K562 (cell line): Measurements from ENCODE around the gene POLD3. TPM values are rescaled to one million over a fixed set of nuclear protein-coding genes. Genes with fewer than 3 reads are reported as not detected.

Experiments used
- CBX2 ChIP-seq: fragments of 200-600 bp; sonication (generic); IDR thresholded peaks from one replicate; pipeline ENCODE4 v1.6.1; 2012; ENCODE audit warnings: mild to moderate bottlenecking, low read length, inconsistent platforms; ENCODE audit not compliant: insufficient read depth, poor library complexity, severe bottlenecking
- CHCHD3 ChIP-seq: fragments of 250-450 bp; sonication (Bioruptor Pico); IDR thresholded peaks from 2 replicates; pipeline ENCODE4 v2.1.2; 2022; ENCODE audit warnings: mild to moderate bottlenecking
- polyA plus RNA-seq, 8 experiments: library from polyadenylated mRNA; depleted of rRNA in 4 of 8; stranded (reverse) in 5 of 8; unstranded in 3 of 8; fragments of >200 nt; fragmentation: Nextera tagmentation in 2 of 8; fragmentation: Illumina TruSeq in 1 of 8; extraction: Ambion mirVana in 2 of 8; extraction: Trizol in 1 of 8; gene quantifications; 2 replicates each; pipeline versions ENCODE4 v1.2.1 to v1.2.3, GENCODE V29; 2011 to 2014; ENCODE audit warnings: inconsistent platforms in 1 of 8, missing spikeins in 1 of 8
- total RNA-seq, 7 experiments: library from RNA; depleted of rRNA in 6 of 7; stranded (reverse); fragments of >200 nt in 6 of 7; fragmentation: Illumina TruSeq in 2 of 7; extraction: Trizol in 2 of 7; gene quantifications; 2 replicates each; pipeline versions ENCODE4 v1.2.1 to v1.2.3, GENCODE V29; 2011 to 2021; ENCODE audit warnings: low replicate concordance in 1 of 7
- TF ChIP-seq, protein P1 (sequence below), 2 experiments: fragments of 450-650 bp in 1 of 2; sonication (generic) in 1 of 2; formaldehyde crosslinking in 1 of 2; IDR thresholded peaks; 2 replicates each; pipeline versions ENCODE4 v1.7.1 to v1.9.0; 2016 to 2022; ENCODE audit warnings: inconsistent platforms in 1 of 2, mild to moderate bottlenecking in 1 of 2, missing genetic modification reagents in 1 of 2
- TF ChIP-seq, protein P2 (sequence below): fragments of 200-400 bp; formaldehyde crosslinking; IDR thresholded peaks from 2 replicates; pipeline ENCODE4 v1.6.1; 2017; ENCODE audit warnings: mild to moderate bottlenecking, low read depth, low read length, moderate library complexity

The POLD3 gene
- total and polyA plus RNA-seq, 9 of the 15 experiments (the other 6 are each of a cell fraction or from before 2014, with no cell fraction given) = 10.6 to 40.1 (median 24.6) TPM

DNA sequence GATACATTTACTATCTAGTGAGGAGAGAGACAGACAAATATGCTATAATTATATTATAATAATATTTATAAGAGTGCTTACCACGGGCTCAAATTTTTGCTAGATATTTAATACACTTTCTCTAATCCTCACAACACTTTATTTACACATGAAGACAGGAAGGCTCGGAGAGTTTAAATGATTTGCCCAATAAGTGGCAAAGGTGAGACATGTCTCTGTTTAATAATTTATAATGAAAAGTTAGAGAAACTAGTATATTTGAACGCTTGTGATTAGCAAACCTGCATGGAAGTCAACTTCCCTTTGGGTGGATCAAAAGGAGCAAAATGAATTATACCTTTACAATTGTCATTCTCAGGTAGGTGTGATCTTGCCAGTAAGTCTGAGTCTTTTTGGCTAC, 55.4 kb downstream of the POLD3 start (continued):
- TF ChIP-seq, protein P1, sequence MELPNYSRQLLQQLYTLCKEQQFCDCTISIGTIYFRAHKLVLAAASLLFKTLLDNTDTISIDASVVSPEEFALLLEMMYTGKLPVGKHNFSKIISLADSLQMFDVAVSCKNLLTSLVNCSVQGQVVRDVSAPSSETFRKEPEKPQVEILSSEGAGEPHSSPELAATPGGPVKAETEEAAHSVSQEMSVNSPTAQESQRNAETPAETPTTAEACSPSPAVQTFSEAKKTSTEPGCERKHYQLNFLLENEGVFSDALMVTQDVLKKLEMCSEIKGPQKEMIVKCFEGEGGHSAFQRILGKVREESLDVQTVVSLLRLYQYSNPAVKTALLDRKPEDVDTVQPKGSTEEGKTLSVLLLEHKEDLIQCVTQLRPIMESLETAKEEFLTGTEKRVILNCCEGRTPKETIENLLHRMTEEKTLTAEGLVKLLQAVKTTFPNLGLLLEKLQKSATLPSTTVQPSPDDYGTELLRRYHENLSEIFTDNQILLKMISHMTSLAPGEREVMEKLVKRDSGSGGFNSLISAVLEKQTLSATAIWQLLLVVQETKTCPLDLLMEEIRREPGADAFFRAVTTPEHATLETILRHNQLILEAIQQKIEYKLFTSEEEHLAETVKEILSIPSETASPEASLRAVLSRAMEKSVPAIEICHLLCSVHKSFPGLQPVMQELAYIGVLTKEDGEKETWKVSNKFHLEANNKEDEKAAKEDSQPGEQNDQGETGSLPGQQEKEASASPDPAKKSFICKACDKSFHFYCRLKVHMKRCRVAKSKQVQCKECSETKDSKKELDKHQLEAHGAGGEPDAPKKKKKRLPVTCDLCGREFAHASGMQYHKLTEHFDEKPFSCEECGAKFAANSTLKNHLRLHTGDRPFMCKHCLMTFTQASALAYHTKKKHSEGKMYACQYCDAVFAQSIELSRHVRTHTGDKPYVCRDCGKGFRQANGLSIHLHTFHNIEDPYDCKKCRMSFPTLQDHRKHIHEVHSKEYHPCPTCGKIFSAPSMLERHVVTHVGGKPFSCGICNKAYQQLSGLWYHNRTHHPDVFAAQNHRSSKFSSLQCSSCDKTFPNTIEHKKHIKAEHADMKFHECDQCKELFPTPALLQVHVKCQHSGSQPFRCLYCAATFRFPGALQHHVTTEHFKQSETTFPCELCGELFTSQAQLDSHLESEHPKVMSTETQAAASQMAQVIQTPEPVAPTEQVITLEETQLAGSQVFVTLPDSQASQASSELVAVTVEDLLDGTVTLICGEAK (IDR thresholded peaks at IDR 0.05) = no peak
- TF ChIP-seq, protein P1 (CRISPR knock-in tag; IDR thresholded peaks at IDR 0.05) = no peak
- TF ChIP-seq CHCHD3 (no peak), CBX2 (no peak)
- TF ChIP-seq, protein P2, sequence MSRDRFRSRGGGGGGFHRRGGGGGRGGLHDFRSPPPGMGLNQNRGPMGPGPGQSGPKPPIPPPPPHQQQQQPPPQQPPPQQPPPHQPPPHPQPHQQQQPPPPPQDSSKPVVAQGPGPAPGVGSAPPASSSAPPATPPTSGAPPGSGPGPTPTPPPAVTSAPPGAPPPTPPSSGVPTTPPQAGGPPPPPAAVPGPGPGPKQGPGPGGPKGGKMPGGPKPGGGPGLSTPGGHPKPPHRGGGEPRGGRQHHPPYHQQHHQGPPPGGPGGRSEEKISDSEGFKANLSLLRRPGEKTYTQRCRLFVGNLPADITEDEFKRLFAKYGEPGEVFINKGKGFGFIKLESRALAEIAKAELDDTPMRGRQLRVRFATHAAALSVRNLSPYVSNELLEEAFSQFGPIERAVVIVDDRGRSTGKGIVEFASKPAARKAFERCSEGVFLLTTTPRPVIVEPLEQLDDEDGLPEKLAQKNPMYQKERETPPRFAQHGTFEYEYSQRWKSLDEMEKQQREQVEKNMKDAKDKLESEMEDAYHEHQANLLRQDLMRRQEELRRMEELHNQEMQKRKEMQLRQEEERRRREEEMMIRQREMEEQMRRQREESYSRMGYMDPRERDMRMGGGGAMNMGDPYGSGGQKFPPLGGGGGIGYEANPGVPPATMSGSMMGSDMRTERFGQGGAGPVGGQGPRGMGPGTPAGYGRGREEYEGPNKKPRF = no peak
